ENCODE measurements around the gene UBL7.

The UBL7 gene

GRCh38 chr15:74415966-74416916 is 44.7 kb downstream of the UBL7 start:
- no peaks in the 10 kb centered on the region for H3K27me3 ChIP-seq (ENCODE audit: insufficient read depth, poor library complexity, severe bottlenecking)
- no peak overlapping the region for H3K4me3 ChIP-seq (replicated peaks; ENCODE audit: insufficient read depth, low read length)
- DNase-seq (ENCODE audit: low read depth in 1 of 2, low spot score in 1 of 2), result no peak
- no peak for TF ChIP-seq CTCF (IDR thresholded peaks at IDR 0.05; ENCODE audit: insufficient read depth, low read length)
- no peak for TF ChIP-seq POLR2AphosphoS5 (IDR thresholded peaks at IDR 0.05; ENCODE audit: low read depth)
- TF ChIP-seq REST (IDR thresholded peaks at IDR 0.05; ENCODE audit: insufficient replicate concordance, low read depth), result no peak
- no peak for TF ChIP-seq SPI1 (IDR thresholded peaks at IDR 0.05; ENCODE audit: borderline replicate concordance, low read depth)
- TF ChIP-seq GABPA (IDR thresholded peaks at IDR 0.05; ENCODE audit: low read depth), result no peak
- no peak overlapping the region for H3K27ac ChIP-seq (replicated peaks)

GRCh38 chr15:74414603-74415338 is 46.2 kb downstream of the UBL7 start:
- TF ChIP-seq REST (IDR thresholded peaks at IDR 0.05; ENCODE audit: insufficient replicate concordance, low read depth), result no peak
- no peak for TF ChIP-seq POLR2AphosphoS5 (IDR thresholded peaks at IDR 0.05; ENCODE audit: low read depth)
- no peak for TF ChIP-seq CTCF (IDR thresholded peaks at IDR 0.05; ENCODE audit: insufficient read depth, low read length)
- DNase-seq (ENCODE audit: low read depth in 1 of 2, low spot score in 1 of 2), result peak in 1 of 2 experiments; percentile 56
- no peak overlapping the region for H3K27ac ChIP-seq (replicated peaks)
- no peaks in the 10 kb centered on the region for H3K27me3 ChIP-seq (ENCODE audit: insufficient read depth, poor library complexity, severe bottlenecking)
- no peak overlapping the region for H3K4me3 ChIP-seq (replicated peaks; ENCODE audit: insufficient read depth, low read length)

- Histone ChIP-seq H3K27ac (replicated peaks) (no peak overlapping the region), H3K4me3 (replicated peaks; ENCODE audit: insufficient read depth, low read length) (no peak overlapping the region), H3K27me3 (ENCODE audit: insufficient read depth, poor library complexity, severe bottlenecking) (no peaks in the 10 kb centered on the region)
- no peak for DNase-seq (ENCODE audit: low read depth in 1 of 2, low spot score in 1 of 2)
- TF ChIP-seq POLR2AphosphoS5 (IDR thresholded peaks at IDR 0.05; ENCODE audit: low read depth) (no peak), GABPA (IDR thresholded peaks at IDR 0.05; ENCODE audit: low read depth) (no peak), SPI1 (IDR thresholded peaks at IDR 0.05; ENCODE audit: borderline replicate concordance, low read depth) (no peak), CTCF (IDR thresholded peaks at IDR 0.05; ENCODE audit: insufficient read depth, low read length) (no peak), REST (IDR thresholded peaks at IDR 0.05; ENCODE audit: insufficient replicate concordance, low read depth) (no peak)
These were observed 46.8 kb downstream of the UBL7 start for GRCh38 chr15:74414081-74414580.
